NCI-H1092 (cell line): ENCODE results near the gene VARS2.

Experiments
- DNase-seq: peaks from one replicate; lab custom pipeline; 2025; lab: John Stamatoyannopoulos, UW

VARS2 gene

DNA sequence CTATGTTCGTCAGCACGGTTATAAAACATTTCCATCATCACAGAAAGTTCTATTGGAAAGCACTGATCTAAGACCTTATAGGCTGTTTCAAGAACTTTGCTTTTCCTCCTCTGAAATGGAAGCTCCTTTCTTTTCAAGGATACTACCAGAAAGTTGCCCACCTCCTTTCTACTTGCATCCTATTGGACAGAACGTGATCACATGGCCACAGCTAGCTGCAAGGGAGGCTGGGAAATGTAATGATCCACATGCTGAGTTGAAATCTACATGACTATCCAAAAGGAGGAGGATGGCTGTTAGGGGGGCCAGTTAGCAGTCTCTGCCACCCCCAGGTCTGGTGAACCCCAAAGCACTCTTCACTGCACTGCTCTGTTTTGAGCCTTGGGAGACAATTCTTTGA is 14.6 kb downstream of the VARS2 start:
- no peak for DNase-seq

DNA sequence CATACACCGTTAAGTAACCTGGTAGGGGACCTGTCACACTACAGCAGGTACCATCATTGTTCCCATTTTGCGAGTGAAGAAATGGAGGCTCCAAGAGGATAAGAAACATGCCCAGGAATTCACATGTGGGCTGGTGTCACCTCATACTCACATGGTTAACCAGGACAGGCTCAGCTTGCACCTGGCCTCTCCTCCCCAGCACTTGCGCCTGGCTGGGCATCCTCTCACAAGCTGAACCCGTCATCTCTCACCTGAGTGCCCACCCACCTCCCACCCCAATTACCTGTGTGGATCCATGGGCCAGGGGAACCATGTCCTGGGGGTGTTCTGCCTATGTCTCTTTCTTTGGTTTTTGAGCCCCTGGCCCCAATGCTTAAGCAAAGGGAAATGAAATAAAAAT is 16.5 kb downstream of the VARS2 start:
- no peak for DNase-seq

DNA sequence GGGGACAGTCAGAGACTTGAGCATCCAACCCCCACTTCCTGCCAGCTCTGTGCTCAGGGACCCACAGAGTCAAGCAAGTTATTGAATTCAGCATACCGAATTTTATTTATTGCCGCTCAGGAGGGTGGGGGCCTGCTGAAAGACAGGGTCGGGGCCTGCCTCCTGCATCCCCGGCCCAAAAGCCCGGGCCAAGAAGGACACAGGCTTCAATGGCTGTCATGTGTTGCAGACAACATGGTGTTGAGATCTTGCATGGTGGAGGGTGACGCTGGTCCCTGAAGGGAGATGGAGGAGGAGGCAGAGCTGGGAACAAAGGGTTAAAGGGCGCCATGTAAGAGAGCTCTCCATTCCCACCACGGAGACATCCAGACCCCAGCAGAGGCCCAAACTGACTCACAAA is 17.2 kb downstream of the VARS2 start:
- DNase-seq = no peak

DNA sequence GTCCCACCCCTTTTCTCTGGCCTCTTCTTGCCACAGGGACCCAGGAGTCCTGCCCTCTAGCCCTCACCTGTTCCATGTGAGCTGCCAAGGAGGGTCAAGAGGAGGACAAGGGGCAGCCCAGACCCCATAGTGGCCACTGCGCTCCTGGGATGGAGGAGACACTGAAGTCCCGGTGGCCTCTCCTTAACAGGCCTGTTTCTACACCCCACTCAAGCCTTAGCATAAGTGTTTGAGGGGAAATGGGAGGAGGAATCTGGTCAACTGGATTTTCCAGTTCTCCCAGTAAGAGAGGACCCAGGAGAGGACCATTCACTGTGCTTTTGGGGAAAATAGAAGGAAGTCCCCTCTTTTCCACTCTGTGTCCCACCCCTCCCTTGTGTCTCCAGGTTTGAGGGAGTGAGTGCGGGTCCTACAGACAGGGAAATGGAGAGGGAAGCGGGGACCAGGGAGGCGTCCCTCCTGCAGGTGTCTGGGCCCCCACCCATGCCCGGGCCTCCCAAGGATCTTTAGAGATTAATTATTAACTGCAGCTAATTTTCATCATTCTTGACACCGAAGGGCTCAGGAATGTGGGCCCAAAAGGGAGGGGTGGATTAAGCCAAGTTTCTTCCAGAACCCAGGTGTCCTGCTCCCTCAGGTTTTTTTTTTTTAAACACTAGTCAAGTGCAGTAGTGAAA is 18.1 kb downstream of the VARS2 start, which contains the start of gene SFTA2:
SFTA2 (minus strand) TSS at position 202 of the 677 bp plus-strand sequence; CDS start at position 128, 74 bp downstream.
- DNase-seq = no peak

DNA sequence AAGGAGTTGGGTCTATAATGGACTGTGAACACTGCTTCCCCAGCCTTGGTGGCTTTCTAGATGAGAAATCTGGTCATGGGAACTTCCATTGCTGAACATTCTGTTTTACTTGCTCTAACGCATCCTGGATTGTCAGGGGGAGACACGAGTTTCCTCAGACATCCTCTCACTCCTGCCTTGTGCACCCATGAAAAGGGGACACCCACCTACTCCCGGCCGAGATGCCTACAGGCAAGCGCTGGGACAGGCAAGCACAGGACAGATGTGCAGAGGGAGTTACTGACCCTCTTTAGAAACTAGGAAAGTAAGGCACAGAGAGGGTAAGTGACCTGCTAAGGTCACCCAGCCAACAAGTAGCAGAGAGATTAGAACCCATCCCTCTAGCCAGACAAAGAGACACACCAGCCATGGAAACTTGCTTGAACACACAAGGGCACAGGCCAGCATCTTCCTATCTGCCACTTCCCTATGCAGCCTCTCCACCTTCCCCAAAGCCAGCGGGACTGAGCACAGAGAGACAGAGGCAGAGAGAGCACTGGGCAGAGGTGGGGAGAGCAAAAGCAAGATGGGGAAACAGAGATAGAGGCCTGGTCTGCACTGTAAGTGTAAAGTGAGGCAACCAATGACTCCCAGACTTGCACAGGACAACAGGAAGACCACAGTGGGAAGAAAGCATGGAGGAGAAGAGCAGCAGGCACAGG is 18.8 kb downstream of the VARS2 start:
- no peak for DNase-seq

DNA sequence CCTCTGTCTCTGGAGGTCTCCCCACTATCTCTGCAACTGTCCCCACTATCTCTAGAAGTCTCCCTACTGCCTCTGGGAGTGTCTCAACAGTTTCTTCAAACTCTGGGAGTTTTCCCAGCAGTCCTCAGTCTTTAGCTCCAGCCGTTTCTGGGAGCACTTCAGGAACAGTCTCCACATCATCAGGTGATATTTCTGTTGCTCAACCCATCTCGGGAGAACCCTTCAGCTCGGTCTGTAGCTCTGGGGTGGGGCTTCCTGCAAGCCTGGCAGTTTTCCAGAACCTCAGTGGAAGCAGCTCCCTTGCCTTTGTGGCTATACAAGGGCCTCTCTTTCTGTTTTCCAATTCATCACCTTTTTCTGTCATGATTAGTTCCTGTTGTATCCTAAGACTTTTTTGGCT is 21.0 kb downstream of the VARS2 start:
- DNase-seq = no peak

DNA sequence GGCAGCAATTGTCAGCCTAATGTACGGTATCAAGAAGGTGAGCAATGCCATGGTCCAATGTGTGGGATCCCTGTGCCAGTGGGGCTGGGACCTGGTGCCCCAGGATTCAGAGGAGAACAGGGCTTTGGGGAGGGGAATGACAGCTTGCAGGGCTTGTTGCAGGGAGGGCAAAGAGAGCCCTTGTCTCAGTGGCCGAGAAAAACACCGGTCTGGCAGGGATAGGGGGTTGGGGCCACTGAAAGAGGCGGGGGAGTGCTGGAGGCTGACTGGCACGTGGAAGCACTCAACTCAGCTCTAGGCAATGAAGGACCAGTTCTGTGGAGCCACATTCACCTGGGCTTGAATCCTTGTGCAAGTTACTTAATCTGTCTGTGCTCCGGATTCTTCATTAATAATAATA is 23.2 kb downstream of the VARS2 start:
- no peak for DNase-seq

DNA sequence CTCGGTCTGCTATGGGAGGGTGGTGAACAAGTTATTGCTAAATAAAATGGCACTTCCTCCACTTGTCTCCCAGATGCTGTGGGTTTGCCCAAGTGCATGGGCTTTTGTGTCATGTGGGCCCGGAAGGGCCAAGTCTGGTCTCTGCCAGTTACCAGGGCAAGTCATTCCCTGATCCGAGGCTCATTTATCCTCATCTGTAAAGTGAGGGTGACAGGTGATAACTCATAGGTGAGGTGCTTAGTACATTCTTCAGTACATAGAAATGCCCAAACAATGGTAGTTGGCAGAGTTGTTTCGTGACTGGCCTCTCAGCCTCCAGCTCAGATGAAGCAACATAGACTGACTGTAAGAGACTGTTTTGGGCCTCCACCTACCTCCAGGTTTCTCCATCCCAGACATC is 24.7 kb downstream of the VARS2 start:
- DNase-seq = no peak

DNA sequence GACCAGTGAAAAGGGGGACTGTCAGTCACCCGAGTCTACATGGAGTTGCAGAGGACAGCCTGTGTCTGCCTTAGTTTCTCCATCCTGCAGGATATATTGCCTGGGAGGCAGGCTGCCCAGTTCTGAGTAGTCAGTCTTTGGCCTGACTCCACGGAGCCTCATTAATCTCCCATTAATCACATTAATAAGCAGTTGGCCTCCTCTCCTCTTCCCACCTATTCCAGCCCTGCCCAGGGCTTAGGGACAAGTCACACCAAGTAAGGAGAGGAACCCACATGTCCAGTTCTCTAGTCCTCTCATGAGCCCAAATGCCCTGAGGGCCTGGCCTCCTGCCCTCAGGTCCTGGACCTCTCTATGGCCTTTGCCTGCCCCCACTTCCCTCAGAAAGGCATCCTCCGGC is 25.4 kb downstream of the VARS2 start:
- no peak for DNase-seq

DNA sequence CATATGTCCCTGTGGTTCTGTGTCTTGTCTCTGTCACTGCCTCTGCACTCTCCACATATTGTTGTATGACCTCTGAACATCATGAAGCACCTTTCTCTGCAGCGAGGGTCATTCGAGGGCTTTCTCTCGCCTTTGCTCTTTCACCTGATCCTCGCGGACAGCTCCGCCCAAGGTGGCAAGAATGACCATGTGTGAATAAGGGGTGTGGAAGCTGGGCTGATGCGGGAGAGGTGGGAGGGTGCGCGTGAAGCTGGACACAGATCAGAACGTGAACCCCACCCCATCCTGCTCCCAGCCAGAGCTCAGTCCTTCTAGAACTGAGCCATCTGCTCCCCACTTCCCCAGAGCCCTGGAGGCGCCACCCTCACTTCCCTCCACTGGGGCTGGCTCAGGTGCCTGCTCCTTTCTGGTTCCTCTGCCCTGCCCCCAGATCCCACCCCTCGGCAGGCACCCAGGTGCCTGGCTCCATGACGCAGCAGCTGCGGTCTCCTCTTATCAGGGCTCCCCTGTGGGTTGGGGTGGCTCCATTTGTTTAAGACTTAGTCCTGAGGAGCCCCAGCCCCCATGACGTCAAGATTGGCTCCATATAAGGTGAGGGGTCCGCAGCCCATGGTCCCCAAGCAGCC is 26.4 kb downstream of the VARS2 start, which contains the start of gene MUCL3:
MUCL3 (plus strand) TSS at position 613 of the 626 bp plus-strand sequence. CDS start 27 bp downstream, outside the sequence.
- DNase-seq = no peak

DNA sequence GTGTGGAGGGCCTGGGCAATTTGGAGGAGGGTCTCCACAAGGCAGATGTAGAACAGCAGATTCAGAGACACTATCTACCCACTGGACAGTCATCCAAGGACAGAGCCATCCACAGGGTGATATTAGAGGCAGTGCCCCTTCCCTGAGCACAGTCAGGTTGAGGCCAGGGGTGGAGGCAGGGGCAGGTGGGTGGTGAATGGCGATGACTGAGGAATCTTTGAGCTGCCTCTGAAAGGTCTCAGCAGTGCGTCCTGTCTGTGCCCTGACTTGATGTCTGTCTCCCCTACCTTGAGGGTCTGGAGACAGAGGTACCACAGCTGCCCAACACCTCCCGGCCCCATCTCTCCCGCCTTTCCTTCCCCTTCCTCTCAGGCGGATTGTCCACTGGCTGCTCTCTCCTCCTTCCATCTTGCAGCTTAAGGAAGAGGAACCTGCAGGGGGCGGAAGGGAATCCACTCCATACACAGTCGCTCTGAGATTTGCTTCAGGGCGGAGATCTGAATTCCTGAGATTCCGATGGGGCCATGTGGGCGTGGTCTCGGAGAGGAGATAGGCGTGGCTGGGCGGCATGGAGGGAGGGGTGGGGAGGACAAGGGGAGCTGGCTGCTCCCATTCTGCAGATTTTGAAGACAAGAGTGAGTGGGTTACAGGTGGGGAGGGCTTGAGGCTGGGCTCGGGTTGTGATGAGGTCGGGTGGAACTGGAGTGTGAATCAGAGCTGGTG is 28.5 kb downstream of the VARS2 start:
- DNase-seq = no peak

DNA sequence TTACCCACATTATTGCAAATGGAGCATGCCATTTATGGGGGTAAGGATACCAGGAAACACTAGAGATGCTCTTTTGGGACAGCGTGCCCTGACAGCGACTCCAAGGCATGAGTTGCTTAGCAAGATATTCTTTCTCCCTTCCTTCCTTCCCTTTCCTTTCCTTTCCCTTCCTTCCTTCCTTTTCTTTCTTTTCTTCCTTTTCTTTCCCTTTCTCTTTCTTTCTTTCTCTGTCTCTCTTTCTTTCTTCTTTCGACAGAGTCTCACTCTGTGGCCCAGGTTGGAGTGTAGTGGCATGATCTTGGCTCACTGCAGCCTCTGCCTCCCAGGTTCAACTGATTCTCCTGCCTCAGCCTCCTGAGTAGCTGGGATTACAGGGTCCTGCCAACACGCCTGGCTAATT is 30.0 kb downstream of the VARS2 start:
- DNase-seq = no peak

DNA sequence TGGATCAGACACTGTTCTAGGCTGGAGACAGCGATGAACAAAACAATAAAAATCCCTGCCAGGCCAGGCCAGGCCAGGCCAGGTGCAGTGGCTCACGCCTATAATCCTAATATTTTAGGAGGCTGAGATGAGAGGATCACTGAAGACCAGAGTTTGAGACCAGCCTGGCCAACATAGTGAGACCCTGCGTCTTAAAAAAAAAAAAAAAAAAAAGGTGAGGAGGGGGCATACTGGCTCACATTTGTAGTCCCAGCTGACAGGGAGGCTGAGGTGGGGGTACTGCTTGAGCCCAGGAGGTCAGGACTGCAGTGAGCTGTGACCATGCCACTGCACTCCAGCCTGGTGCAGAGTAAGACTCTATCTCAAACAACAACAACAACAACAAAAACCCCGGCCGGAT is 31.2 kb downstream of the VARS2 start:
- no peak for DNase-seq

DNA sequence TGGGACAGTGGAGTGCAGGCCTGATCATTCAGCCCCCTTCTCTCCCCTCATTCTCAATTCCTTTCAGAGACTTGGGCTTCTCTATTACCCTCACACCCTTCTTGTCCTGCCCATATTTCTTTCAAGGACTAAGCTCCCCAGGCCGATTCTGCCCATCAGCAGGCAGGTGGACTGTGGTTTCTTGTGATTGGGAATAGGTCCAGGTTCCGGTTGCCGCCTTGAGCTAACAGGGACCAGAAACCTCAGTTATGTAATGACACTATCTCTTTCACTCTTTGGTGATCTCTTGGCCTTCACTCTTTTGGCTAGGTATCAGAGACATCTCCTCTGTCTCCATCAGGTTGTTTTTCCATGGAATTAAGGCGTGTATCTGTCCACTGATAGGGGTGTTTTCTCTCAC is 33.2 kb downstream of the VARS2 start:
- no peak for DNase-seq

DNA sequence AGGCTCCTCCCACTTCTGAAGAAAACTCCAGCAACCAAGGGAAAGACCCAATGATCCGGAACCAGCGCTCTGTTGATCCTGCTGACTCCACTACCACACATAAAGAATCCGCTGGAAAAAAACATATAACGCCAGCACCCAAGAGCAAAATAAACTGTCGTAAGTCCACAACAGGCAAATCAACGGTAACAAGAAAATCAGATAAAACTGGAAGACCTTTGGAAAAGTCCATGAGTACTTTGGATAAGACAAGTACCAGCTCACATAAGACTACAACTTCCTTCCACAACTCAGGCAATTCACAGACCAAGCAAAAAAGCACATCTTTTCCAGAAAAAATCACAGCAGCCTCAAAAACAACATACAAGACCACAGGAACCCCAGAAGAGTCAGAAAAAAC is 34.8 kb downstream of the VARS2 start:
- no peak for DNase-seq

DNA sequence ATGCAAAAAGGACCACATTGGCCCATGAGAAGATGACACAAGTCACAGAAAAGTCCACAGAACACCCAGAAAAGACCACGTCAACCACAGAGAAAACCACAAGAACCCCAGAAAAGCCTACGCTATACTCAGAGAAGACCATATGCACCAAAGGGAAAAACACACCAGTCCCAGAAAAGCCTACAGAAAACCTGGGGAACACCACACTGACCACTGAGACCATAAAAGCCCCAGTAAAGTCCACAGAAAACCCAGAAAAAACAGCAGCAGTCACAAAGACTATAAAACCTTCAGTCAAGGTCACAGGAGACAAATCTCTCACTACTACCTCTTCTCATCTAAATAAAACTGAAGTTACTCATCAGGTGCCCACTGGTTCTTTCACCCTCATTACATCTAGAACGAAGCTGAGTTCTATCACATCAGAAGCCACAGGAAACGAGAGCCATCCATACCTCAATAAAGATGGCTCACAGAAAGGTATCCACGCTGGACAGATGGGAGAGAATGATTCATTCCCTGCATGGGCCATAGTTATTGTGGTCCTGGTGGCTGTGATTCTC is 38.0 kb downstream of the VARS2 start:
- DNase-seq = no peak

DNA sequence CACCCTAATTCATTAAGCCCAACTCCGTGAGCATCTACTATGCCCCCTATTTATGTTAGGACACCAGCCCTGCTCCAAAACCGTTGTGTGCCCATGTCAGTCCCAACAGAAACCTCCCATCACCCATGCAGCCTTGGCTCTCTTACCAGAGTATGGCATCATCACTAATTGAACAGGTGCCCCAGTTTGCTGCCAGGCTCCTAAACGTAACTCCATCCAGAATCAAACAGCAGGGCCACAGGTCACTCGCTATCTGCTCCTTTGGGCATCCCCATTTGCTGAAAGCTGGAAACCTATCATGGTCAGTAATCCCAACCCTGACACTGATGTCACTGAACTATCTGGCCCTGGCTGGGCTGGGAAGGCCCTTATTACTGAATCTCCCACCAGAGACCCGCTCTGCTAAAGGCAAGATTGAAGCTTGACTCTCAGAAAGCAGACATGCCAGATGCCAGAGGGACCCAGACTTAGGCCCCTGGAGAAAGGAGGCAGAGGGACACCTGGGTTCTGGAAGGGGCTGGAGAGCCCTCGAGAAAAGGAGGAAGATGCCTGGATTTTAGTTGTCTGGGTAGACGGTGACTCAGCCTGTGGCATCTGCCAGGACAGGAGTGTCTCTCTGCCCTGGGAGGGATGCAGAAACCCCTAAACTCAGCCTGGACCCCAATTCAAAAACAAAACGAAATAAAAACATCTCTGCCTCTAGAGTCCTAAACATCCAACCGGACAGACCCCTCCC is 40.8 kb downstream of the VARS2 start:
- DNase-seq = no peak

DNA sequence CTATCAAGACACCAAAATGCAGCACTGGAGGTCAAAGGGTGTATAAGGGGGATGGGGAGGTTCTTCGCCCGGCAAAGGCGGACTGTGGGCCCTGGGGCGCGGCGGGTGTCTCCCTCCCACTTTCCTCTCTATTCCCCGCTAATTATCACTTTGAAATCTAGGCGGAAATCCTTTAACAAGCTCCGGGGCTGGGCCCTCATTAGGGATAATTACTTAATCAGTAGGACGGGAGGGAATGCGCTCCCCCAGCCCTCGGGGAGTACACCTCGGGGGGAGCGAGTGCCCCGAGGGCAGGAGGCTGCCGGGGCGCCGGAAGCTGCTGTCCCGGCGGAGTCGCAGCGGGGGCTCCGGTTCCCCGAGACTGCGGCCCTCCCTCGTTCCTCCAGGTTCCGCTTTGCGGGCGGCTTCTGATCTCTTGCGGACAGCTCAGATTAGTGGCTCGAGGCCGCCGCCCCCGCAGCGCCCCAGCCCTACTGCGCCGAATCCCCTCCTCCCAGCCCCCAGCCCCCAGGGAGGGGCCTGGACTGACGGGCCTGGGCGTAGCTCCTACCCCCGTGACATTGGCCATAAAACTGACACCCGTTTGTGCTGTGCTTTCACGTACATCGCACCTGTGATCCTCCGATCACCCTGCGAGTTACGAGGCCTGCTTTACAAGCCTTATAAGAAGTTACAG is 41.5 kb downstream of the VARS2 start:
- no peak for DNase-seq

DNA sequence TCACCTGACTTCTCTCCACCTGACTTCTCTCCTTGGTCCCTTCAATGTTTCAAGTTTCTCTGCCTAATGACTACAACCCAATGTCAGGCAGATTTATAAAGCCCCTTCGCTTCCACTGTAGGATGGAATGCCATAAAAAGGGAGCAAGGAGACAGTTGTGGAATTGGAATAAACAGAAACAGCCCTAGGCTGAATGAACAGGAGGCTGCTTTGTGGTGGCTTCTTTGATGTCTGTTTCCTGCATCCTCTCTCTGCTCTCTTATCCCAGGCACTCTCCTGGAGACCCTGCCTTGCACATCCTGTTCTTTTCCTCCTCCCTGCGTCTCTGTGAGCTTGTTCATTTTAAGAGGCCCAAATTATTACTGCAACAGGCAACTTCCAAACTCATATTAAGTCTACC is 43.7 kb downstream of the VARS2 start:
- DNase-seq = no peak

DNA sequence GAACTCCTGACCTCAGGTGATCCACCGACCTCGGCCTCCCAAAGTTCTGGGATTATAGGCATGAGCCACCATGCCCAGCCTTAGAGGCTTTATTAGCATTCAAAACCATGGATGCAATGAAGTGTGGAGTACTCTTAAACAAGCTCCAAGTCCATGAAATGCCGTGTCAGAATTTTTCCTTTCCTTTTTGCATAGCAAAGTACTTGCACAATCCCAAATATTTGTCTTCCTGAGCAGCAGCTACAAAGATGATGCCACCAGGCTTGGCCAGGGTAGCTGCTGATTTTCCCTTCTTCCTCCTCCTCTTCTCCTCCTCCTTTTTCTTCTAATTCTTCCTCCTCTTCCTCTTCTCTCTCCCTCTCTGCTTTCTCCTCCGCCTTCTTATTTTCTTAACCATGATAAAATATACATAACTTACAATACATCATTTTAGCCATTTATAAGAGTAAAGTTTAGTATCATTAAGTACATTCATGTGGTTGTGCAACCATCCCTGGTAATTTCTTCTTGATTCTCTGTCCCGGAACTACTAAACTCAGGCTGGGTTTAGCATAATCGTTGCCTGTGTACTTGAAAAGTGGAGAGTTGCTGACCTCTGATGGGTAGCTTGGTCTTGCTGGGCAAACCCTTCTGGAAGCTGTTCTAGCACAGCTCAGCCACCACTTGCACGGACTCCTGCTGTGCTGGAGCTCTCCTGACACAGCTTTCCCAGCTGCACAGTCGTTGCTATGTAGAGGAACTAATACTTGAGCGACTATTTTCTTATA is 47.1 kb downstream of the VARS2 start:
- no peak for DNase-seq
